ENCODE measurements around the gene ANXA3.

DNA sequence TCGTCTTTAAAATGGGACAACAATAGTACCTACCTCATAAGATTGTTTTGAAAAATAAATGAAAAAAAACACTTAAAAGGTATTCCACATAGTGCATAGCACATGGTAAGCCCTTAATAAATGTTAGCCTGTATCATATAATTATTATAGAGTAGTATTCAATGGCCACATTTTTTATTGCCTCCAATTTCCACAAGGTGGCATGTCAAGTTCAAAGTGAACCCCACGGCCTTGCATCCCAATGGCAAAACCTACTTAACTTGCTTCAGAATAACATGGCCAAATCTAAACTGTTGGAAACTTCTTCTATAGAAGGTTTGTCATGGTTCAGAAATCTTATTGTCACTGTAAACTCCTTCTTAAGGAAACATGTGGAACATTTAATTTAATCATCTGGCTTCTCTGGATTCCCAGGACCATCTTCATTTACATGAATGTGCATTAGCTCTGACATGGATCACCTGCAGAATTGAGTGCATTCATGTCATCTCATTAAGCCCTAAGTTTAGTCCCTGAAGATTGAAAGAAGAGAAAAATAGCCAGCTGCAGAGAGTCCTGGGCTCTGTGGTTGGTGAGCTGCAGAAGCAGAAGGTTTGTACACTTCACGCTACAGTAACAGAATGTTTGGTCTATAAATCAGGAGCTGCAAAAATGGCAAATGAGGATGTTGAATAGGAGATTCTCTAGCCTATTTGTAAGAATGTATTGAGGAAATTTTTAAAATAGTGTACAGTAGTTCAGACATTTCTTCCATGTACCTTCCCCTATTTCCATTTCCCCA is 61.0 kb downstream of the ANXA3 start:
- TF ChIP-seq, protein P1, sequence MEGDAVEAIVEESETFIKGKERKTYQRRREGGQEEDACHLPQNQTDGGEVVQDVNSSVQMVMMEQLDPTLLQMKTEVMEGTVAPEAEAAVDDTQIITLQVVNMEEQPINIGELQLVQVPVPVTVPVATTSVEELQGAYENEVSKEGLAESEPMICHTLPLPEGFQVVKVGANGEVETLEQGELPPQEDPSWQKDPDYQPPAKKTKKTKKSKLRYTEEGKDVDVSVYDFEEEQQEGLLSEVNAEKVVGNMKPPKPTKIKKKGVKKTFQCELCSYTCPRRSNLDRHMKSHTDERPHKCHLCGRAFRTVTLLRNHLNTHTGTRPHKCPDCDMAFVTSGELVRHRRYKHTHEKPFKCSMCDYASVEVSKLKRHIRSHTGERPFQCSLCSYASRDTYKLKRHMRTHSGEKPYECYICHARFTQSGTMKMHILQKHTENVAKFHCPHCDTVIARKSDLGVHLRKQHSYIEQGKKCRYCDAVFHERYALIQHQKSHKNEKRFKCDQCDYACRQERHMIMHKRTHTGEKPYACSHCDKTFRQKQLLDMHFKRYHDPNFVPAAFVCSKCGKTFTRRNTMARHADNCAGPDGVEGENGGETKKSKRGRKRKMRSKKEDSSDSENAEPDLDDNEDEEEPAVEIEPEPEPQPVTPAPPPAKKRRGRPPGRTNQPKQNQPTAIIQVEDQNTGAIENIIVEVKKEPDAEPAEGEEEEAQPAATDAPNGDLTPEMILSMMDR (IDR thresholded peaks at IDR 0.05): no peak
- TF ChIP-seq EZH2phosphoT487 (IDR thresholded peaks at IDR 0.05) (no peak), EZH2 (IDR thresholded peaks at IDR 0.05) (no peak)
